GM21423 (cell line): ENCODE measurements around the gene MAGEC1.
"Not testable (repeated sequence)": the region's sequence is repeated elsewhere in the genome, so short reads cannot be mapped to it uniquely, and the experiment has no call there.

ENCODE experiments used
- ATAC-seq: cut with Tn5 transposase; IDR thresholded peaks from one replicate; pipeline ENCODE4 v1.9.1; 2021; ENCODE audit warnings: mild to moderate bottlenecking, moderate library complexity; ENCODE audit not compliant: unreplicated experiment

Gene MAGEC1

GRCh38 chrX:141903400-141904155, at the start of gene MAGEC1:
MAGEC1 (plus strand) TSS chrX:141903894; CDS start chrX:141905073, 1,179 bp downstream.
- ATAC-seq = no peak

GRCh38 chrX:141857479-141857878, 46.2 kb upstream of the MAGEC1 start:
- no peak for ATAC-seq

GRCh38 chrX:141879616-141880015, 24.1 kb upstream of the MAGEC1 start:
- ATAC-seq = no peak

GRCh38 chrX:141888811-141889210, 14.9 kb upstream of the MAGEC1 start:
- not testable (repeated sequence) for ATAC-seq

GRCh38 chrX:141894733-141895132, 9.0 kb upstream of the MAGEC1 start:
- no peak for ATAC-seq

- no peak for ATAC-seq
Measured at GRCh38 chrX:141897690-141898089, 6.0 kb upstream of the MAGEC1 start.

GRCh38 chrX:141902366-141902765, 1.3 kb upstream of the MAGEC1 start:
- no peak for ATAC-seq

GRCh38 chrX:141904262-141904661, 568 bp downstream of the MAGEC1 start:
- no peak for ATAC-seq

GRCh38 chrX:141917801-141918200, 14.1 kb downstream of the MAGEC1 start:
- no peak for ATAC-seq

GRCh38 chrX:141924293-141924692, 20.6 kb downstream of the MAGEC1 start:
- ATAC-seq = no peak

GRCh38 chrX:141928432-141928831, 24.7 kb downstream of the MAGEC1 start:
- no peak for ATAC-seq

- ATAC-seq = no peak
Measured at GRCh38 chrX:141934059-141934641, 30.5 kb downstream of the MAGEC1 start.

GRCh38 chrX:141935645-141936044, 32.0 kb downstream of the MAGEC1 start:
- no peak for ATAC-seq

GRCh38 chrX:141936080-141936479, 32.4 kb downstream of the MAGEC1 start:
- no peak for ATAC-seq

GRCh38 chrX:141941234-141941633, 37.5 kb downstream of the MAGEC1 start:
- ATAC-seq = no peak

- ATAC-seq = no peak
Measured at GRCh38 chrX:141945426-141945825, 41.7 kb downstream of the MAGEC1 start.

- ATAC-seq = no peak
Measured at GRCh38 chrX:141947350-141947749, 43.7 kb downstream of the MAGEC1 start.

GRCh38 chrX:141952603-141953002, 48.9 kb downstream of the MAGEC1 start:
- no peak for ATAC-seq

GRCh38 chrX:141958675-141959074, 55.0 kb downstream of the MAGEC1 start:
- no peak for ATAC-seq
